HG03520 (cell line): ENCODE data around the gene CDIPT.
"Not testable (repeated sequence)": the region's sequence is repeated elsewhere in the genome, so short reads cannot be mapped to it uniquely, and the experiment has no call there.

Source experiments
- ATAC-seq: cut with Tn5 transposase; IDR thresholded peaks from one replicate; pipeline ENCODE4 v1.9.1; 2021; ENCODE audit warnings: mild to moderate bottlenecking, moderate library complexity; ENCODE audit not compliant: unreplicated experiment

CDIPT gene

DNA sequence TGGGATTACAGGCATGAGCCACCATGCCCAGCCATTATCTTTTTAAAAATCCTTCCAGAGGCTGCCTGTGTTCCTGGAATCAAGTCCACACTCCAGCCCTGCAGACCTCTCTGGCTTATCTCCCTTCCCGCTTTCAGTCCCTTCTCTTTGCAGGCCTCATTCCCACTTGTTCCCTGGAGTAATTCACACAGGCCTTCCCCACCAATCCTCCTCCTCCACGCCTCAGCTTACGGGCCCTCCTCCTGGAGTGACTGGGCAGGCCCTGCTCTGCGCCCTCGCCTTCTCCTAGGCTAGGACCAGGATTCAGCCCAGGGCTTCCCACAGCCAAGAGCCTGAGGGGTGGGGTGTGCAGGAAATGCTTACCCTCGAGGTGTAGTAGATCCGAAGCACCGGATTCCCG, 2.8 kb downstream of the CDIPT start:
- ATAC-seq = no peak

DNA sequence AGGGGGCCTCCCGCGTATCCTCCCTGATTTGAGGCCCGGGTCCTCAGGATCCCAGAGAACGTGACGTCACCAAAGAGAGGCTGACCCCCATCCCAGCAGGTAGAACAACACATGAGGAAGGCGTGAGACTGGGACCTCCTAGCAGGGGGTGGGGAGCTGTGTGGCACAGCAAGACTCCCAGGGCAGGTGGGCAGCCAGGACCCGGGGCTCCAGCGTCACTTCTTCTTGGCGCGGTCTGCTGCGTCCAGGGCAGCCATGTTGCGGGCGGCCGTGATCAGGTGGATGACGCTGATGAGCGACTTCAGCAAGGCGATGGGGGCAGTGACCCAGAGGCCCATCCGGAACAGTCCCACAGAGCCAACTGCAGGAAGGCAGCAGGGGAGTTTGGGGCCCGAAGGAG, 4.1 kb downstream of the CDIPT start:
- no peak for ATAC-seq

DNA sequence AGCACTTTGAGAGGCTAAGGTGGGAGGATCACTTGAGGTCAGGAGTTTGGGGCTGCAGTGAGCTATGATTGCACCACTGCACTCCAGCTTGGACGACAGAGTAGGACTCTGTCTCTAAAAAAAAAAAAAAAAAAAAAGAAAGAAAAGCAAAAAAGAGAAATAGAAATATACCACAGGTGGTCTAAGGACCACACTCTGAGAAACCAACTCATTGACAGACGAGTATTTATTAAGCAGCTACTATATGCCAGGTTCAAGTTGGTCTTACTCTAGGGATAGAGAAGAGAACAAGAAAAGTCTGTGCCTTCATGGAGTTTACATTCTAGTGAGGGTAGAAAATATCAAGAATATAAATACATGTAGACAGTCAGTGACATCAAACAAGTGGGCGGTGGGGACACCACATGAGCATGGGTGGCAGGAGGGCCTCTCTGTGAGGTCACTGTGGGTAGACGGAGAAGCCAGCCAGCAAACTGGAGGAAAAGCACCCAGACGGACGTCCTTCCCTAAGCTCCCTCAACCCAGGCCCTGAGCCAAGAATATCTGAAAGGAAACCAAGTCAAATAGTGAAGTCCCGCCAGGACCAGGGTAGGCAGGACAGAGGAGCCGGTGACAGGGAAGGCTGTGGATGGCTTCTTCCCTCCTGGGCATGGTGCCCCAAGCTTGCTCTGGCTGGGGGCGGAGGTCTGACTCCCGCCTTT, 4.7 kb downstream of the CDIPT start:
- no peak for ATAC-seq

DNA sequence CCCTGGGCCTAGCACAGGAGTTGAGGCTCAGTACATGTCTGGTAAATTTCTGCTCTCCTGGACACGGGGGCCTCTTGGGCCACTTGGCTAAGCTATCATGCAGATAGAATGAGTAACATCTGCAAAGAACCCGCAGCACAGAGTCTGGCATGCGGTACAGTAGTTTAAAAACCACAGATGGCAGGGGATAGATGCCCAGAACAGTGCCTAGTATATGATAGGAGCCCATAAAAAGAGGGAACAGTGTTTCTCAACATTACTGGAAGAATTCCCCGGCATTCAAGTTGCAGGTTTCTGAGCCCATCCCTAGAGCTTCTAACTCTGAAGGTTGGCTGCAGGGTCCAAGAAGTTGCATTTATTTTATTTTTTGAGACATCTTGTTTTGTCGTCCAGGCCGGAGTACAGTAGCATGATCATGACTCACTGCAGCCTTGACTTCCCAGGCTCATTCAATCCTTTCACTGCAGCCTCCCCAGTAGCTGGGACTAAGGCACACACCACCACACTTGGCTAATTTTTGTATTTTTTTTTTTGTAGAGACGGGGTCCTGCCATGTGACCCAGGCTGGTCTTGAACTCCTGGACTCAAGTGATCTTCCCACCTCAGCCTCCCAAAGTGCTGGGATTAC, 5.8 kb downstream of the CDIPT start:
- no peak for ATAC-seq

DNA sequence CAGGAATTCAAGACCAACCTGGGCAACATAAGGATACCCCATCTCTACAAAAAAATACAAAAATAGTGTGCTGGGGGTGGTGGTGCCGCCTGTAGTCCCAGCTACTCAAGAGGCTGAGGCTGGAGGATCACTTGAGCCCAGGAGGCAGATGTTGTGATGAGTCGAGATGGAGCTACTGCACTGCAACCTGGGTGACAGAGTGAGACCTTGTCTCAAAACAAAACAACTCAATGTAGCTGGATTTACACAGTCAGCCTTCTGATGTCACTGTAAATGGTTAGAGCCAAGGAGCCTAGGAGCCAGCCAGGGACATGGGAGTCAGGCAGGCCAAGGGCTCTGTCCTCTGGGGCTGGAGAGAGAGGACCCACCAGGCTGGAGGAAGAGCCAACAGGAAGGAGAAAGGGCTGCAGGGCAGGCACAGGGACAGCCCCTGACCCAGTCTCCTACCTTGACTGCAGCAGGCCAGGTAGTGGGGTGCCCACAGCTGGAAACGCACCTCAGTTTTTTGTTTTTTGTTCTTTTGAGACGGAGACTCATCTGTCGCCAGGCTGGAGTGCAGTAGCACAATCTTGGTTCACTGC, 8.4 kb downstream of the CDIPT start:
- no peak for ATAC-seq

DNA sequence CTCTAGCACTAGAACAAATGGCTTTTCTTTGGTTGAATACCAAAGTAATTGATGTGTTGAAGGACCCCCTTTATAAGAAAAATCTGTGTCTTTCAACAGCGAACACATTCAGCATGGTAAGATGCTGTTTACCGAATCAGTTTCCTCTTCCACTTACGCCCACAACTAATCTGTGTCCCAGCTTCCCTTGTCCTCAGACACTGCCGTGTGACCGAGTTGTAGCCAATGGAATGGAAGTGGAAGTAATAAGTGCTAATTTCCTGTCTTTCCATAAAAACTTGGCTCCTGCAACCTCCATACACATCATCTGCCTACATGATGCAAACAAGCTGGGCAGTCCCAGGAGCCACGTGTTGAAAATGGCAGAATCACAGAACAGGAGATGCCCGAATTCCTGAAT, 10.4 kb downstream of the CDIPT start:
- no peak for ATAC-seq

DNA sequence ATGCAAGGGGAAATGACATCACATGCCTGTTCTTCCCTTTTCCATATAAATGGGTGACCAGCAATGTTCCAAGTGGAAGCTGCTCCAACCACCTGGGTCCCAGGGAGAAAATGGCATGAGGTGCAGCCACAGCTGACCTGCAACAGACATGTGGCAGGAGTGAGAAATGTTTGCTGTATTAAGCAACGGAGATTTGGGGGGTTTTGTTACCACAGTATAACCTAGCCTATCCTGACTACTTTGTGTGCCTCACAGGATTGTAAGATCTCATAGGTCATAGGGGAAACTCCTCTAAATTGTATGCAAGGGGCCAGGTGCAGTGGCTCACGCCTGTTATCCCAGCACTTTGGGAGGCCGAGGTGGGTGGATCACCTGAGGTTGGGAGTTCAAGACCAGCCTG, 12.0 kb downstream of the CDIPT start:
- ATAC-seq = no peak

DNA sequence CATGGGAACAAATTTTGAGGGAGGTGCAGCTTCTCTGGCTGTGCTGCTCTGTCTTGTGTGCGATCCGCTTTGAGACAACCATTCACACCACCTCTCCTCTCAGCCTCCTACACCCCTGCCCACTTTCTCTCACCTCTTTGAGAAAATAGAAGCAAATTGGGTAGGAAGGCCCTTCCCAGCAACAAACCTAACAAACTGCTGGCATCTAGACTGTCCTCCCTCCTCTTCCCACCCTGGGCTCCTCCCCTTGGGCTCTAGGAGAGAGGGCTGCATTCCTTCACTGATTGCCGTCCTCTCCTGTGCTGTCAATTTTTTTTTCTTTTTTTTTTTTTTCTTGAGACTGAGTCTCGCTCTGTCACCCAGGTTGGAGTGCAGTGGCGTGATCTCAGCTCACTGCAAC, 13.5 kb downstream of the CDIPT start:
- no peak for ATAC-seq

DNA sequence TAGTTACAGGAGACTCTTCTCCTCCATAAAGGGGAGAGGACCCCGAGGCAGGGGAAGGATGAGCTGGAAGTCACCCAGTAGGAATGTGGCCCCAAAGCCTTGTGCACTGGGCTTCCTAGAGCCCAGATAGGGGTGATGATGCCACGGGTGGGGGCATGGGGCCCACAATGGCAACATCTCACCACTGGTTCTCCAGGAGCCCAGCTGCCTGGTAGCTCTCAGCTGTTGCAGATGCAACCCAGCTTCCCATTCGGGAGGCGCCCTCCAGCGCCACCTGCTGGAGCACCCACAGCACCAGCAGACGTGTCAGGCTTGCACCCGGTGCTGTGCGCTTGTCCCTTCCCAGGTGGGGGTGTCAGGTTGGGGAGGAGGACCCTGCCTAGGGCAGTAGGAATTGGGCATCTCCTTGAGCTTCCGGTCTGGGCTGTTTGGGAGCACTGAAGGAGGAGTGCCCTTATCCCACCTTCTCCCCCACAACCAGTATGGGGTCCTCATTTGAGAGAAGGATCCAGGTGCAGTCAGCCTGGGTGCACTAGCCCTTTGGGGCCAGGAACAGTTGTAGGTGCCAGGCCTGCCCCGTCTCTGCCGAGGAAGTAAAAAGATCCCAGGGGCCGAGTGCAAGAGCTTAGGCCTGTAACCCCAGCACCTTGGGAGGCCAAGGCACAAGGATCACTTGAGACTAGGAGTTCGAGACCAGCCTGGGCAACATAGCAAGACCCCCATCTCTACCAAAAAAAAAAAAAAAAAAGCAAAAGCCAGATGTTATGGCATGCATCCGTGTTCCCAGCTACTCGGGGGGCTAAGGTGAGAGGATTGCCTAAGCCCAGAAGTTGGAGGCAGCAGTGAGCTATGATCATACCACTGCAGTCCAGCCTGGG, 14.4 kb downstream of the CDIPT start:
- no peak for ATAC-seq

DNA sequence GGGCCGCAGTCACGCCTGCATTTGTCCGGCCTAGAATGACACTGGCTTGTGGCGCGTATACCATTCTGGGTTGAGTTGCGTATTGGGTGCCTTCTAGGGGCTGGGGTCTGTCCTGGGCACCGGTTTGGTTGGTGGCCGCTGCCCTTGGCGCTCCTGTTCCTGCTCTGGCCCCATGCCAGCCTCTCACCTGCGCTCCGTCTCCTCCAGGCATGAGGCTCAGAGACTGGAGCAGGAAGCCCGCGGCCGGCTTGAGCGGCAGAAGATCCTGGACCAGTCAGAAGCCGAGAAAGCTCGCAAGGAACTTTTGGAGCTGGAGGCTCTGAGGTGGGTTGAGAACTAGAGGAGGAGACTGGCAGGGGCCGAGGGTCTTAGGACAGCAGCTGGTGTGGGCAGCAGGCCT, 17.4 kb downstream of the CDIPT start:
- ATAC-seq = no peak

DNA sequence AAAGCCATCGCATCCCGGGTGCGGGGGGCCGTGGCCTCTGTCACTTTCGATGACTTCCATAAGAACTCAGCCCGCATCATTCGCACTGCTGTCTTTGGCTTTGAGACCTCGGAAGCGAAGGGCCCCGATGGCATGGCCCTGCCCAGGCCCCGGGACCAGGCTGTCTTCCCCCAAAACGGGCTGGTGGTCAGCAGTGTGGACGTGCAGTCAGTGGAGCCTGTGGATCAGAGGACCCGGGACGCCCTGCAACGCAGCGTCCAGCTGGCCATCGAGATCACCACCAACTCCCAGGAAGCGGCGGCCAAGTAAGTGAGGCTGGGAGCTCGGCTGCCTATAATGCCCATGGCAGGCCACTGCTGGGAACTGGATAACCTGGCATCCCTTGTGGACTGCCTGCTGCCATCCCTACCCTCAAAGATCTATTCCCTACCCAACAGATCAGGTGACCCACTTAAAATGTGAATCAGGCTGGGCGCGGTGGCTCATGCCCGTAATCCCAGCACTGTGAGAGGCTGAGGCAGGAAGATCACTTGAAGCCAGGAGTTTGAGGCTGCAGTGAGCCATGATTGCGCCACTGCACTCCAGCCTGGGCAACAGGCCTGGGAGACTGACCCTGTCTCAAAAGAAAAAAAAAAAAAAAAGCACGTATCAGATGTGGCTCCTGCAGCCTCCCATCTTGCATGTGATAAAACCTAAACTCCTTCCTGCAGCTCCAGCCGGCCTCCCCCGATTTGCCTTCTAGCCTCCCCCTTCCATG, 18.3 kb downstream of the CDIPT start:
- no peak for ATAC-seq

DNA sequence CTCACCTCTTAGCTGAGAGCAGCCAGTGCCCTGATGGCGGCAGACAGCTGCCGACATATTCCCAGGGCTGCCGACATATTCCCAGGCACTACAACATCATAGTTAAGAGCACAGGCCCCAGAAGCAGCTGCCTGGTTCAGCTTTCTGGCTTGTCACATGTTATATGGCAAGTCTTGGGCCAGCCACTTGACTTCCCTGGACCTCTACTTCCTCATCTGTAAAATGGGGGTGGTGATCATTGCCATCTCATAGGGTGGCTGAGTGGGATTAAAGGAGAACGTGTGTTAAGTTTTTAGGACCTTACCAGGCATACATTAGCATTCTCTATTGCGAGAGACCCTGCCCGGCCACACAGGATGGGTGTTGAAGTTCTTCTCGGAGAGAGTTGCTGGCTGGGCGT, 19.1 kb downstream of the CDIPT start:
- no peak for ATAC-seq

DNA sequence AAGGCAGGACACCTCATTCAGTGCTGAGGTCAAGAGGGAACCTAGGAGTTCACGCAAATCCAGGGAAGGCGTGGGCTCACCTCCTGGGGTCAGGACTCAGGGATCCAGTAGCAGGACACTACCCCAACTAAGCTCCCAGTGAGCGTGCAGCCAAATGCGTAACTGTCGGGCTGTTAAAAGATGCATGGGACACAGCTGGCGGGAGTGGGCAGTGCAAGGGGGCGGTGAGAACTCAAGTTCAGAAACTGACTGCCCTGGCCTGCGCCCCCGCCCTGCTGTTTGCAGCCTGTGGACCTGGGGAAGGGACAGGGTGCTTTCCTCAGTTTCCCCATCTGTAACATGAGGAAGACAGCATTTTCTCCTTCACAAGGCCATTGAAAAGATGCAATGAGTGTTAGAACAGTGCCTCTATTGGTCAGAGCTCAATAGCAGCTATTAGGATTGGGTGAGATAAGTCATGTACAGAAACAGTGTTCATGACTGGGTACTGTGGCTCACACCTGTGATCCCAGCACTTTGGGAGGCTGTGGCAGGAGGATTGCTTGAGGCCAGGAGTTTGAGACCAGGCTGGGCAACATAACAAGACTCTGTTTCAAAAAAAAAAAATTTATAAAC, 20.2 kb downstream of the CDIPT start:
- ATAC-seq = no peak

DNA sequence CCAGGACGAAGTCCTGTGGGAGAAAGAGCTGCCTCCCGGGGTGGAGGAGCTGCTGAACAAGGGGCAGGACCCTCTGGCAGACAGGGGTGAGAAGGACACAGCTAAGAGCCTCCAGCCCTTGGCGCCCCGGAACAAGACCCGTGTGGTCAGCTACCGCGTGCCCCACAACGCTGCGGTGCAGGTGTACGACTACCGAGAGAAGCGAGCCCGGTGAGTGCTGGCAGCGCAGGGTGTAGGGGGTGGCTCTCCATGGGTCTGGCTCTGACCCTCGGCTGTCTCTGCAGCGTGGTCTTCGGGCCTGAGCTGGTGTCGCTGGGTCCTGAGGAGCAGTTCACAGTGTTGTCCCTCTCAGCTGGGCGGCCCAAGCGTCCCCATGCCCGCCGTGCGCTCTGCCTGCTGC, 21.4 kb downstream of the CDIPT start:
- ATAC-seq = no peak

DNA sequence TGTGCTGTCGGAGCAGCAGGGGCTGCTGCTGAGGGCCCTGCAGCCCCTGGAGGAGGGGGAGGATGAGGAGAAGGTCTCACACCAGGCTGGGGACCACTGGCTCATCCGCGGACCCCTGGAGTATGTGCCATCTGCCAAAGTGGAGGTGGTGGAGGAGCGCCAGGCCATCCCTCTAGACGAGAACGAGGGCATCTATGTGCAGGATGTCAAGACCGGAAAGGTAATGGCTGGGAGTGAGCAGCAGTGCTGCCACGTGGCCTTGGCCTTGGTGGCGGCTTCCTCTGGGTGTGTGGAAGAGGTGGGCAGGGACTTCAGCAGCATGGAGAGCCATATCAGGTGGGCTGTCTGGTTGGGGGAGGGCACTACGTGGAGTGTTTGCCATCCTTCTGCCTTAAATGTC, 22.8 kb downstream of the CDIPT start:
- no peak for ATAC-seq

DNA sequence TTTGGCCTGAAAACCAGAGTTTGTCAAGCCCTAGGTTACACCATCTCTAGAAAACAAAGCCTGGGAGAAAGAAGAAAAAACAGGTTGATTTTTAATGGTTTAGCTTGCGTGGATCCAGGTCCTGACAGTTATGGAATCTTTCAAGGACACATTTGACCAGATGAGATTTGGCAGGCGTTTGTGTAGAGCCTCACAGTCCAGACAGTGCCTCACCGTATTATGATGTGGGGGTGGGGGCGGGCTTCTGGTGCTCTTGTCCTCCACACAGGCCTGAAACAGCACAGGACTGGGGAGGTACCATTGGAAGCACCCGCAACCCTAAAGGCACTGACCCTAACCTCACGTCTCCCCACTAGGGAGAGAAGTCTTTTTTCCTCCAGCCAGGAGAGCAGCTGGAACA, 23.2 kb downstream of the CDIPT start:
- ATAC-seq = no peak

DNA sequence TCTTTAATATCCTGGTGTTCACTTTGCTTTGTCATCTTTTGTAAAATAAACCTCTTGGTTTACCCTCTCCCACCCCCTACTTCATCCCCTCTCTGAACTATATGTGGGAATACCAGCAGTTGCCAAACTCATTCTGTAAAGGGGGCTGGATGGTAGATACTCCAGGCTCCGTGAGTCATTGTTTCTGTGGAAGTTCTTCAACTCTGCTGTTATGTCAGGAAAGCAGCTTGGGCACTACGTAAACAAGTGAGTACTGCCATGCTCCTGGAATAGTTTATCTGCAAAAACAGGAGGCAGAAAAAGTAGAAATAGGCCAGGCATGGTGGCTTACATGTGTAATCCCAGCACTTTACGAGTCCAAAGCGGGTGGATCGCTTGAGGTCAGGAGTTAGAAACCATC, 25.2 kb downstream of the CDIPT start:
- no peak for ATAC-seq

DNA sequence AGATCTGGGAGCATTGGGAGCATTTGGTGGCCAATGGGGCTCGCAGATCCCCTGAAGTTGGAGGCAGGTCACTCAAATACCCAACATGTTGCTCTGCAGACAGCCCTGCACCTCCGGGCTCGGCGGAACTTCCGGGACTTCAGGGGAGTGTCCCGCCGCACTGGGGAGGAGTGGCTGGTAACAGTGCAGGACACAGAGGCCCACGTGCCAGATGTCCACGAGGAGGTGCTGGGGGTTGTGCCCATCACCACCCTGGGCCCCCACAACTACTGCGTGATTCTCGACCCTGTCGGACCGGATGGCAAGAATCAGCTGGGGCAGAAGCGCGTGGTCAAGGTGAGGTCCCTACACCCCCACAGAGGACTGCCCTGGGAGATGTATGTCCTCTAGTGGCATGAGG, 26.4 kb downstream of the CDIPT start:
- no peak for ATAC-seq

DNA sequence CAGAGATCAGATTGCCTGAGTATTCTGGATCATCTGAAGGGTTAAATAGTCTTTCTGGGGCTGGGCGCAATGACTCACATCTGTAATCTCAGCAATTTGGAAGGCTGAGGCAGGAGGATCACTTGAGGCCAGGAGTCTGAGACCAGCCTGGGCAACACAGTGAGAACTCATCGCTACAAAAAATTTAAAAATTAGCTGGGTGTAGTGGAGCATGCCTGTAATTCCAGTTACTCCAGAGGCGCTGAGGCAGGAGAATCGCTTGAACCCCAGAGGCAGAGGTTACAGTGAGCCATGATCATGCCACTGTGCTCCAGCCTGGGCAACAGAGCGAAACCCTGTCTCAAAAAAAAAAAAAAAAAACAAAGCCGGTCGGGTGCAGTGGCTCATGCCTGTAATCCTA, 27.1 kb downstream of the CDIPT start:
- no peak for ATAC-seq

DNA sequence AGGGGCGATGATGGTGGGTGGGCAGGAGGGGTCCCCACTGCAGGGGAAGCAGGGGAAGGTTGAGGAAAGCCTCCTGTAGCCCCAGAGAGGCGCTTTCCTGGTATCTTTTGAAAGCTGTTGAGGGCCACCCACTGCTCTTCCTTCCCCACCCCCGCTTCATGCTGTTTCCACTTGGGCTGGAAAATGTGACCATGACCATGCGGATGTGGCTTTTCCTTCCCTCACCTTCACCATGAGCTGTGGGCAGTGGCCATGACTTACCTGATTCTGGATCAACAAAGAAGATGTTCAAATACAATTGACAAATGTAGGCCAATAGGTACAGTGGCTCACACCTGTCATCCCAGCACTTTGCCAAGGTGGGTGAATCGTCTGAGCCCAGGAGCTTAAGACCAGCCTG, 28.9 kb downstream of the CDIPT start:
- no peak for ATAC-seq

DNA sequence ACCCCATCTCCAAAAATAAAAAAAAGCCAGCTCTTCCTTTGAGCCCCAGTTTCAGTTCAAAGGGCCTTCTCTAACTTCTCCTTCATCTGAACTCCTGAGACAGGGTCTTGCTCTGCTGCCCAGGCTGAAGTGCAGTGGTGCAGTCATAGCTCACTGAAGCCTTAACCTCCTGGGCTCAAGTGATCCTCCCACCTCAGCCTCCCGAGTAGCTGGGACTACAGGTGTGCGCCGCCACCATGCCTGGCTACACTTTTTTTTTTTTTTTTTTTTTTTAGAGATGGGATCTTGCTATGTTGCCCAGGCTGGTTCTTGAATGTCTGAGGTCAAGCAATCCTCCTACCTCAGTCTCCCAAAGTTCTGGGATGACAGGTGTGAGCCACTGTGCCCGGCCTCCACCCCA, 29.8 kb downstream of the CDIPT start:
- ATAC-seq = not testable (repeated sequence)
